GM21526 (cell line): ENCODE data around the gene CACNA1G.

Experiments
- ATAC-seq: cut with Tn5 transposase; IDR thresholded peaks from one replicate; pipeline ENCODE4 v1.9.1; 2021; ENCODE audit warnings: moderate library complexity; ENCODE audit not compliant: unreplicated experiment, low FRiP score

The CACNA1G gene

GRCh38 chr17:50547035-50547735, 13.3 kb upstream of the CACNA1G start, which contains the start of gene SPATA20:
TSS of gene SPATA20 (plus strand) at chr17:50547174. CDS start at chr17:50547209, 35 bp downstream.
- ATAC-seq, result peak; percentile 73

- ATAC-seq, result no peak
Measured at GRCh38 chr17:50547736-50548083, 12.8 kb upstream of the CACNA1G start.

DNA sequence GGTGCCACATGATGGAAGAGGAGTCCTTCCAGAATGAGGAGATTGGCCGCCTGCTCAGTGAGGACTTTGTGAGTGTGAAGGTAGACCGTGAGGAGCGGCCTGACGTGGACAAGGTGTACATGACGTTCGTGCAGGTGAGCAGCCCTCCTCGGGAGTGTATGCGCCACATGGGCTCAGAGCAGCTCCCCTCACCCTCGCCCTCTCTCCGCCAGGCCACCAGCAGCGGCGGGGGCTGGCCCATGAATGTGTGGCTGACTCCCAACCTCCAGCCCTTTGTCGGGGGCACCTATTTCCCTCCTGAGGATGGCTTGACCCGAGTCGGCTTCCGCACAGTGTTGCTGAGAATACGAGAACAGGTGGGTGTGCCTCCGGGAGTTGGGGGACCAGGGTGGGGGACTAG, 11.7 kb upstream of the CACNA1G start:
- no peak for ATAC-seq

- no peak for ATAC-seq
Measured at GRCh38 chr17:50549256-50549941, 11.1 kb upstream of the CACNA1G start.

GRCh38 chr17:50549969-50550368, 10.5 kb upstream of the CACNA1G start:
- no peak for ATAC-seq

GRCh38 chr17:50550661-50551432, 9.7 kb upstream of the CACNA1G start:
- no peak for ATAC-seq

DNA sequence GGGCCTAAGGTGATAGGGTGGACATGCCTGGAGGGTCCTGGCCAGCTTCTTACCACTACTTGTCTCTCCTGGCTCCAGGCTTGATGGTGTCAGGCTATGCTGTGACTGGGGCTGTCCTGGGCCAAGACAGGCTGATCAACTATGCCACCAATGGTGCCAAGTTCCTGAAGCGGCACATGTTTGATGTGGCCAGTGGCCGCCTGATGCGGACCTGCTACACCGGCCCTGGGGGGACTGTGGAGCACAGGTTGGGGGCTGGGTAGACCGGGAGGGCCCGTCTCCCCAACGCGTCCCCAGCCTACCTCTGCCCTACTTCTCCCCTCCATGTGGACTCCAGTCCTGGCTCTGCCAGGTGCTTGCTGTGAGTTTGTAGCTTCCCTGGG, 9.1 kb upstream of the CACNA1G start:
- no peak for ATAC-seq

- ATAC-seq, result no peak
Measured at GRCh38 chr17:50551884-50552283, 8.6 kb upstream of the CACNA1G start.

DNA sequence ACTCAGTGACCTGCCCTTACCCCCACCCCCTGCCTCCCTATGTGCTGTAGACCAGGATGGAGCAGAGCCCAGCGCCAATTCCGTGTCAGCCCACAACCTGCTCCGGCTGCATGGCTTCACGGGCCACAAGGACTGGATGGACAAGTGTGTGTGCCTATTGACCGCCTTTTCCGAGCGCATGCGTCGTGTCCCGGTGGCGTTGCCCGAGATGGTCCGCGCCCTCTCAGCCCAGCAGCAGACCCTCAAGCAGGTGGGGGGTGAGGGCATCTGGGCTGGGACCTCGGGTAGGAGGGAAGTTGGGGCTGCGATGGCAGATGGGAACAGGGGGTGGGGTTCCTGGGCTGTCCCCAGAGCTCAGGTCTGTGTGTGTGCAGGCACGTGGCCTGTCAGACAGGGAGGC, 6.3 kb upstream of the CACNA1G start:
- ATAC-seq, result no peak

GRCh38 chr17:50556803-50557202, 3.7 kb upstream of the CACNA1G start:
- no peak for ATAC-seq

- no peak for ATAC-seq
Measured at GRCh38 chr17:50557630-50558029, 2.9 kb upstream of the CACNA1G start.

DNA sequence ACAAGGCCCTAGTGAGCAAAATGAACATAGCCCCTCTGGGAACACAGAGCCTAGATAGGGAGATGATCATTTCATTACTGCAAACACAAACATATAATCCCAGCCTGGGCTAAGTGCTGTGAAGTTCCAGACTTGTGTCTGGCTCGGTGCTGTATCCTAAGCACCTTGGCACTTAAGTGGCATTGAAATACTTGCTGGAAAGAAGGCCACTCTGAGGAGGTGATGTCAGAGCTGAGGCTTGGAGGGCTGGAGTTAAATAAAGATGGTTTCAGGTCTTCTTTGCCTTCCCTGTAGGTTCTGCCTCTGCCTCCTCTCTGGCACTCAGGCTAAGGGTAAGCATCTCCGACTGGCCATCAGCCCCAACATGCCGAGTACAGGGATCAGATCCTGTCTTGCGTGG, 2.4 kb upstream of the CACNA1G start:
- no peak for ATAC-seq

- no peak for ATAC-seq
Measured at GRCh38 chr17:50558581-50558940, 2.0 kb upstream of the CACNA1G start.

DNA sequence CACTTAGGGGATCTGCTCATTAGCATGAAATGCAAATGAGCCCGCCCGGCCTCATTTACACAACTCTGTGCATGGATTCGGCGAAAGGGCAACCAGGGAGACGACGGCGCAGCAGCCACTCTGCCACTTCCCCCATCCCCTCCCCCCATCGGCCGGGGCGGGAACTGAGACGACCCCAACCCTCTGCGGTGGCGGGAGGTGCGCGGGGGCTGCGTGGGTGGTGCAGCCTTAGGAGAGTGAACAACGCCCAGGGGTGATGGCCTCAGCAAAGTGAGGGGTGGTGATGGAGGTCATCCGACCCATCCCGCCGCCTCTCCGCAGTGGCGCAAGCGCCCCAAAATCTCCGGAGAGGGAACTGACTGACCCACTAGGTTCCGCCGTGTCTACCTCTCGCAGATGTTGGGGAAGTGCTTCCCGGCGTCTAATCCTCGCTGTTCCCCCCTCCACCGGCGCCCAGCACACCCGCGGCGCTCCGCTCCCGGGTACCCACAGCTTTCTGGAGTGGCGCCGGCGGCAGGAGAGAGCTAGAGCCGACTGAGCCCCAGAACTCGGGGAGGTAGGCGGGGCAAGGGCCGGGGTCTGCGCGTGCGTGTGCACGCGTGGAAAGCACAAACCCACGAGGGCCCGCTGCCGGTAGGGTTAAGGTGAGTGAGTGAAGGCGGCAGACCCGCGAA, 1.4 kb upstream of the CACNA1G start:
- ATAC-seq, result no peak

DNA sequence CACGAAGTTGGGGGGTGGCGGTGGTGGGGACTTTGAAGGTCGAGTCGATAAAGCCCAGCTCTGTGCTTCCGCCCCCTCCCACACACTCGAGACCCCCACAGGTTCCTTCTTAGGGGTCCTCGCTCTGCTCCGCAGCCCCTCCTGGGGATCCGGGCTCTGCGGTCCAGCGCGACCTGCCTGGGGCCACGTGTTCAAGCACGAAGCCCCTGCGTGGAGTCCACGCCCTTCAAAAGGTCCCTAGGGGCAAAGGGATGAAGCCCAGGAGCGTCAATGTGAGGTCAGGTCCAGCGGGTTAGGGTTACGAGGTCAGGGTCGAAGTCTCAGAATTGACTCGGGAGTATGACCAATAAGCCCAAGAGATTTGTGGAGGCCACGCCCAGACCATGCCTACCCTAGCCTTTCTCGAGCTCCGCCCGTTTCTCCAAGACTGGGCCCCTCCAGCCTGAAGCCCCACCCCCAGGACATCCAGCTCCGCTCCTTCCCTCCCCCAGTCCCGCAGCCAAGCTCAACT, 786 bp upstream of the CACNA1G start:
- no peak for ATAC-seq

GRCh38 chr17:50560931-50561745, 623 bp downstream of the CACNA1G start:
- ATAC-seq, result no peak

DNA sequence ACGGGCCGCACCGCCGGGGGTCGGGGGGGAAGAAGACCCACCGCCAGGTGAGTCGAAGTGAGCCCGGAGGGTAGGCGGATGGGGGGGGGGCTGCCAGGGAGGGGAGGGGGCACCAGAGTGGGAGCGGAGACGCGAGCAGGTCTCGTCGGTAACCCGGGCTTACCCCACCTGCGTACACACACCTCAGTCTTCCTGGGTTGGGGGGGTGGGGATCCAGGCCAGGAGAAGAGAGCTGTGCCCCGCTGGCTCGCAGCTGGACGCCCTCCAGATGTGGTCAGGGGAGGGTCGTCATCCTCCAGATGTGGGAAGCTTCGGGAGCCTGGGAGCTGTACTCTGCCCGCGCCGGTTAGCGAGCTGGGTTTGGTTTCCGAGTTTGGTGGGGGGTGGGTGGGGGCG, 1.2 kb downstream of the CACNA1G start:
- no peak for ATAC-seq

GRCh38 chr17:50562242-50563091, 2.0 kb downstream of the CACNA1G start:
- ATAC-seq, result no peak

DNA sequence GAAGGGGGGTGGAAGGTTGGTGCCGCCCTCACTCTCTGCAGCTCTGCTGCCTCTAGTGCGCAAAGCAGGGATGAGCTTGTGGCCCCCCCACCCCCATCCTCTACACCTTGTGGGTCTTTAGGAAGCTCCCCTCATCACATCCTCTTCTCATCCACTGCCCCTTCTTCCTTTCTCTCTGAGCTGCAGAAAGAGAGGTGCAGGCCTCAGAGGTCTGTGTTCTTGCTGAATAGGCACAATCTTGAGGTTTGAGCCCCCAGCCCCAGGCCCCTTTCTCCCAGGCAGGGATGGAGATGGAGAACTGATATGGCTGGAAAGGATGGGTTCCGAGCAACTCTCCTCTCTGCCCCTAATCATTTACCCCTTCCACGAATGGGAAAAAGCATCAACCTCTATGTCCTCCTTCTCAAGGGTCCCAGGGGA, 2.6 kb downstream of the CACNA1G start:
- no peak for ATAC-seq
